Esophagus squamous epithelium (tissue), 5 donors: ENCODE data around the gene CASKIN1. TPM values are rescaled to one million over a fixed set of nuclear protein-coding genes. Genes with fewer than 3 reads are reported as not detected.
A peak's percentile ranks its signal among the peaks of the same experiment; 100 is the strongest.
"Not testable (repeated sequence)": the region's sequence is repeated elsewhere in the genome, so short reads cannot be mapped to it uniquely, and the experiment has no call there.

Experiments
- DNase-seq: peaks from one replicate; lab custom pipeline; 2025; lab: John Stamatoyannopoulos, UW
- H3K27ac ChIP-seq, 4 donors: fragments of 200-600 bp; sonication (generic); one replicate each; pipeline ENCODE4 v1.5.1; 2016 to 2019; ENCODE audit warnings: mild to moderate bottlenecking in 1 of 4
- H3K27me3 ChIP-seq, 4 donors: fragments of 200-600 bp; sonication (generic); 1 replicate in 3 of 4; 2 replicates in 1 of 4; pipeline versions ENCODE4 v1.5.1 to v1.6.0; 2017 to 2021; ENCODE audit warnings: antibody characterized with exemption in 1 of 4
- H3K36me3 ChIP-seq, 3 donors: fragments of 200-600 bp; sonication (generic); one replicate each; pipeline ENCODE4 v1.5.1; 2016 to 2019
- H3K4me1 ChIP-seq, 3 donors: fragments of 200-600 bp; sonication (generic); one replicate each; pipeline ENCODE4 v1.5.1; 2017 to 2019
- H3K4me3 ChIP-seq, 4 donors: fragments of 200-600 bp; sonication (generic); 1 replicate in 3 of 4; 2 replicates in 1 of 4; pipeline ENCODE4 v1.5.1; 2016 to 2019; ENCODE audit warnings: mild to moderate bottlenecking in 2 of 4, moderate library complexity in 1 of 4
- H3K9me3 ChIP-seq, 3 donors: fragments of 200-600 bp; sonication (generic); one replicate each; pipeline ENCODE4 v1.5.1; 2016 to 2019
- CTCF ChIP-seq, 6 experiments: fragments of 450-650 bp in 4 of 6; fragments of 200-600 bp in 2 of 6; sonication (generic) in 2 of 6; IDR thresholded peaks; one replicate each; pipeline ENCODE4 v1.5.1; 2016 to 2019; ENCODE audit warnings: antibody characterized with exemption in 6 of 6, mild to moderate bottlenecking in 4 of 6, moderate library complexity in 4 of 6
- POLR2A ChIP-seq, 4 donors: fragments of 450-650 bp; IDR thresholded peaks; one replicate each; pipeline ENCODE4 v1.6.1; 2017; ENCODE audit warnings: antibody characterized with exemption in 4 of 4, mild to moderate bottlenecking in 4 of 4, moderate library complexity in 3 of 4
- WGBS, 2 donors: methylation state at CpG; one replicate each; pipeline ENCODE4 v1.1.5; 2018; 5-methylcytosine and 5-hydroxymethylcytosine counted together
- intact Hi-C: fragments of 100-400 bp; cut with DNase I; formaldehyde crosslinking; loops from one replicate; pipeline ENCODE4 v1.15.0; 2022
- total RNA-seq, 4 donors: library from RNA; depleted of rRNA; stranded (reverse); fragments of >200 nt; gene quantifications; one replicate each; pipeline ENCODE4 v1.1.0, GENCODE V29; 2016
- donor health status: DM: yes; HTN: yes; CAD: no.

Gene CASKIN1
- total RNA-seq, 4 donors from 2014 or later: 0.04 to 0.38 TPM; not detected in 2

GRCh38 chr16:2145843-2146242 is 50.6 kb downstream of the CASKIN1 start:
- intact Hi-C loops: no loop called here
- TF ChIP-seq POLR2A (IDR thresholded peaks at IDR 0.05) (no peak), CTCF (IDR thresholded peaks at IDR 0.05) (no peak)
- H3K36me3 ChIP-seq: no peaks in the 10 kb centered on the region
- H3K9me3 ChIP-seq: no peaks in the 10 kb centered on the region
- WGBS, 2 donors: 82 to 85% methylated on average over 5 of the region's 5 CpGs
- H3K4me3 ChIP-seq: no peak overlapping the region
- H3K4me1 ChIP-seq: peaks cover 29 to 38% (median 33%) of the 10 kb centered on the region in 3 donors
- no peak for DNase-seq
- H3K27ac ChIP-seq: no peak overlapping the region
- H3K27me3 ChIP-seq: no peaks in the 10 kb centered on the region

DNA sequence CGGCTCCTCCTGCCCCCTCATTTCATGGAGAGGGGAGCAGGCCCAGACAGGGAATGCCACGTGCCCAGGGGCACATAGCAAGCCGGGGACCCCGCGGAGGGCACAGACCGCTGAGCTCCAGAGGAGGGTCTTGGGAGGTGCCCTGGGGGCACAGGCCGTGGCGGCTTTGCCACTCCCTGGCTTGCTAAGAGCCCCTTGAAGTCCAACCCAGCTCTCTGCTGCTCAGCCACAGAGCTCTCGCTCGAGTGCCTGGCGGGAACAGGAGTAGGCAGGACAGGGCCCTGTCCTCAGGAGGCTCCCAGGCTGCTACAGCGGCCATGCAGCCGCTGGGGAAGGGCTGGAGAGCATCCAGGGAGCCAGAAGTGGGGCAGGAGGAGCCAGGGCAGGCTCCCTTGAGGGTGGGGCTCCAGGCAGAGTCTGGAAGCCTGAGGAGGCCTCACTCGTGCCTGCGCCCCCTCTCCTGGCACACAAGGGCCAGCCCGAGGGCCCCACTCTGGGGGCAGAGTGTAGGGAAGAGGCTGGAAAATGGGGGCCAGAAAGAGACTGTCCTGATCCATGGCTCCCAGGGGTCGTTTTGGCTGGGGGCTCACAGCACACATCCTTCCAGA is 52.4 kb downstream of the CASKIN1 start:
- Histone ChIP-seq H3K36me3 (no peaks in the 10 kb centered on the region), H3K4me3 (no peak overlapping the region), H3K9me3 (no peaks in the 10 kb centered on the region), H3K27me3 (no peaks in the 10 kb centered on the region), H3K4me1 (peaks cover 19 to 30% (median 23%) of the 10 kb centered on the region in 3 donors), H3K27ac (no peak overlapping the region)
- intact Hi-C loops: loop anchor here (5.0 kb wide), 1 partner anchor 122 kb away; no protein-coding TSS in a partner anchor
- no peak for DNase-seq
- WGBS, 2 donors: 72% methylated on average over 3 of the region's 17 CpGs; no CpG with 5 or more reads in 1 of the 2 donors
- TF ChIP-seq CTCF (IDR thresholded peaks at IDR 0.05) (no peak), POLR2A (IDR thresholded peaks at IDR 0.05) (no peak)

DNA sequence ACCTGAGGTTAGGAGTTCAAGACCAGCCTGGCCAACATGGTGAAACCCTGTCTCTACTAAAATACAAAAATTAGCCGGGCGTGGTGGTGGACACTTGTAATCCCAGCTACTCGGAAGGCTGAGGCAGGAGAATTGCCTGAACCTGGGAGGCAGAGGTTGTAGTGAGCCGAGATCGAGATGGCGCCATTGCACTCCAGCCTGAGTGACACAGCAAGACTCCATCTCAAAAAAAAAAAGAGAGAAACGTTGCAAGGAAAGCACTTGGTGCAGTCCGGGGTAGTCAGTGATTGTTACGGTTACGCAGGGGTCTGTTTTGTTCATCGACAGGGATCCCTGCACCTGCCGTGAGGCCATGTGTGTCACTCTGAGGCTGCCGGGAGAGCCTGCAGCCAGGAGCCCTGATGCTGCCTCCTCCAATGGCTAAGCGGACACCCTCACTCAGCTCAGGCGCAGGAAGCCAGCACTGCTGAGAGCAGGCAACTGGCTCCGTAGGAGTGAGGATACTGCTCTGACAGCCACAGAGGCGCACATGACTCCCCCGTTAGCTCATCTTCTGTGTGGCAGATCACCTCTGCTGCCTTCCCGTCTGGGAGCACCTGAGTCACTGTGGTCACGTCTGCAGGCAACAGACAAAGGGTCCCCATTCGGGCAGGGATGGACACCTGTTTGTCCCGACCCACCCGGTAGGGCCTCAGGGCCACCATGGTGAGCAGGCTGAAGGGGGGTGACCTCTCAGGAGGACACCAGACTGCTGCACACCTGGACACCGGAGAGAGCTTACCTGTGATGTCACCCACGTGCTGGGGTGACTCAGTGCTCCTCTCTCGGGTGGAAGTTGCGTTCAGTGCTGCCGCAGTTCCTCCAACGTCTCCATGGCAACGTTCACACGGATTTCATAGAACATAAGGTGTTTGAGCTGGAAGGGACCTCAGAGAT is 53.2 kb downstream of the CASKIN1 start:
- TF ChIP-seq POLR2A (IDR thresholded peaks at IDR 0.05): no peak
- no peak for TF ChIP-seq CTCF (IDR thresholded peaks at IDR 0.05)
- no peaks in the 10 kb centered on the region for H3K27me3 ChIP-seq
- 69 to 82% methylated on average over 13 to 24 of the region's 31 CpGs for WGBS, 2 donors
- H3K27ac ChIP-seq: no peak overlapping the region
- no peaks in the 10 kb centered on the region for H3K9me3 ChIP-seq
- H3K36me3 ChIP-seq: no peaks in the 10 kb centered on the region
- H3K4me3 ChIP-seq: no peak overlapping the region
- no peak for DNase-seq
- intact Hi-C loops: loop anchor here (5.0 kb wide), 1 partner anchor 121 kb away; no protein-coding TSS in a partner anchor
- H3K4me1 ChIP-seq: peaks cover 15 to 23% (median 15%) of the 10 kb centered on the region in 3 donors

- H3K36me3 ChIP-seq, intact Hi-C loops, H3K9me3 ChIP-seq, H3K27me3 ChIP-seq: not testable (repeated sequence)
- Histone ChIP-seq H3K4me1 (peaks cover 9 to 47% (median 17%) of the 10 kb centered on the region in 3 donors), H3K4me3 (peak within 1 kb of the TSS; percentile 42 to 72 (median 55)), H3K27ac (peak within 1 kb of the TSS; percentile 78 to 92 (median 87))
- TF ChIP-seq POLR2A (IDR thresholded peaks at IDR 0.05): peak in 1 of 4 donors; percentile 52
- 0 to 1% methylated on average over 4 to 18 of the region's 81 CpGs for WGBS, 2 donors
- peak; percentile 69 for DNase-seq
Observed at GRCh38 chr16:2135770-2136490, 60.5 kb downstream of the CASKIN1 start, which contains the start of gene PKD1. TSS of gene PKD1 (minus strand) at chr16:2135898. CDS start at chr16:2135689, 209 bp downstream.

GRCh38 chr16:2135071-2135470 is 61.3 kb downstream of the CASKIN1 start:
- intact Hi-C loops, H3K9me3 ChIP-seq, DNase-seq, H3K27me3 ChIP-seq, H3K36me3 ChIP-seq: not testable (repeated sequence)
- Histone ChIP-seq H3K4me3 (peak overlapping the region; percentile 42 to 72 (median 55)), H3K4me1 (peaks cover 1 to 47% (median 15%) of the 10 kb centered on the region in 3 donors), H3K27ac (peak overlapping the region; percentile 78 to 92 (median 87))
- 0 to 7% methylated on average over 1 to 3 of the region's 42 CpGs for WGBS, 2 donors

- H3K9me3 ChIP-seq, intact Hi-C loops, H3K27me3 ChIP-seq, H3K36me3 ChIP-seq, DNase-seq: not testable (repeated sequence)
- peak overlapping the region; percentile 46 to 77 (median 68) for H3K27ac ChIP-seq
- H3K4me1 ChIP-seq: peaks cover 1 to 57% (median 19%) of the 10 kb centered on the region in 3 donors
- H3K4me3 ChIP-seq: peak overlapping the region in 3 of 4 donors; percentile 10 to 53 (median 30)
- no CpG with 5 or more reads among the region's 12 CpGs for WGBS, 2 donors
Observed at GRCh38 chr16:2133797-2134196, 62.6 kb downstream of the CASKIN1 start.

DNA sequence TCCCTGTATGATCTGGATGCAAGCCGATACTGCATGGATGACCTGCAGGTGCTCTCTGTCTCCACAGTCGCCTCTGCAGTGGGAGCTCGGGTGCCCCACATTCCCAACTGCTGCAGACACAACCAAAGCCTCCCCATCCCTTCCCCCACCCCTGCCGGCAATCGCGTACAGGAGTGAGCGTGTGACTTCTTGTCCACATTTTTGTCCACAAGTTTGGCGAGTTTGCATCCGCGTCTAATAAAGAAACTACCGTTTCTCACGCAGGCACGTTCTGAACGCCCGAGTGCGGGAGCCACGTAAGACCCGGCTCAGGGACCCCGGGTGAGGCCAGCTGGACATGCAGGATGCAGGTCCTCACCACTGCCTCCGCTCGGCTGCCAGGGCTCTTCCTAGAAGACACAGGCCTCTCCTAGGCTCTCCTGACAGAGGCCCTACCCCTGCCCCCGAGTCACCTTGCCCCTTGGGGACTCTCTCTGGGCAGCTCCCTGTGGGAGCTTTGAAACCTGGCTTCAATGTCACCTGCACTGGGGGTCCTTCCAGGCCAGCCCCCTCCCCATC is 66.4 kb downstream of the CASKIN1 start:
- peaks cover 31 to 84% (median 47%) of the 10 kb centered on the region in 3 donors for H3K4me1 ChIP-seq
- H3K27ac ChIP-seq: peak overlapping the region; percentile 47 to 88 (median 72)
- 8 to 29% methylated on average over 12 to 16 of the region's 22 CpGs for WGBS, 2 donors
- H3K36me3 ChIP-seq, H3K27me3 ChIP-seq, intact Hi-C loops, DNase-seq, H3K9me3 ChIP-seq: not testable (repeated sequence)
- peak overlapping the region in 1 of 4 donors; percentile 35 for H3K4me3 ChIP-seq

GRCh38 chr16:2129251-2129650 is 67.2 kb downstream of the CASKIN1 start:
- DNase-seq, H3K27me3 ChIP-seq, intact Hi-C loops, H3K9me3 ChIP-seq, H3K36me3 ChIP-seq, H3K4me3 ChIP-seq: not testable (repeated sequence)
- Histone ChIP-seq H3K27ac (peak overlapping the region in 3 of 4 donors; percentile 77 to 88 (median 84)), H3K4me1 (peaks cover 38 to 84% (median 54%) of the 10 kb centered on the region in 3 donors)
- WGBS, 2 donors: 35 to 44% methylated on average over 8 of the region's 11 CpGs
